SK-N-SH treated with all-trans-retinoic acid at 6 μM for 48 hours (cell line): ENCODE results near the gene MOGAT3.

Experiments
- ATAC-seq: fragments of 200-7000 bp; cut with Tn5 transposase; 3 replicates; pipeline ENCODE4 v1.9.1; 2020; ENCODE audit warnings: mild to moderate bottlenecking, moderate library complexity
- BACH2 ChIP-seq: fragments of 250-450 bp; sonication (Bioruptor Pico); IDR thresholded peaks from 2 replicates; pipeline ENCODE4 v1.9.0; 2021; ENCODE audit warnings: mild to moderate bottlenecking, borderline replicate concordance
- CREB5 ChIP-seq: fragments of 250-450 bp; sonication (Bioruptor Pico); IDR thresholded peaks from 2 replicates; pipeline ENCODE4 v1.5.1; 2020; ENCODE audit warnings: low read depth, mild to moderate bottlenecking, moderate library complexity
- CSDC2 ChIP-seq: fragments of 250-450 bp; sonication (Bioruptor Pico); IDR thresholded peaks from 2 replicates; pipeline ENCODE4 v1.5.0; 2020; ENCODE audit warnings: mild to moderate bottlenecking, moderate library complexity
- CSRNP3 ChIP-seq: fragments of 250-450 bp; sonication (Bioruptor Pico); IDR thresholded peaks from 2 replicates; pipeline ENCODE4 v1.5.1; 2021; ENCODE audit warnings: mild to moderate bottlenecking, moderate library complexity
- GLIS3 ChIP-seq: fragments of 250-450 bp; sonication (Bioruptor Pico); IDR thresholded peaks from 2 replicates; pipeline ENCODE4 v1.5.0; 2020; ENCODE audit warnings: mild to moderate bottlenecking, moderate library complexity
- OSR1 ChIP-seq: fragments of 250-450 bp; sonication (Bioruptor Pico); IDR thresholded peaks from 2 replicates; pipeline ENCODE4 v1.8.0; 2022; ENCODE audit warnings: moderate library complexity, mild to moderate bottlenecking, inconsistent platforms
- PATZ1 ChIP-seq: fragments of 250-450 bp; sonication (Bioruptor Pico); IDR thresholded peaks from 2 replicates; pipeline ENCODE4 v1.8.0; 2020; ENCODE audit warnings: mild to moderate bottlenecking, moderate library complexity, borderline replicate concordance
- POU6F1 ChIP-seq: fragments of 250-450 bp; sonication (Bioruptor Pico); IDR thresholded peaks from 2 replicates; pipeline ENCODE4 v1.8.0; 2021; ENCODE audit warnings: low read depth, mild to moderate bottlenecking, moderate library complexity, borderline replicate concordance
- PPARA ChIP-seq: fragments of 250-450 bp; sonication (Bioruptor Pico); IDR thresholded peaks from 2 replicates; pipeline ENCODE4 v1.5.0; 2020; ENCODE audit warnings: mild to moderate bottlenecking, borderline replicate concordance
- RARB ChIP-seq: fragments of 250-450 bp; sonication (Bioruptor Pico); IDR thresholded peaks from 2 replicates; pipeline ENCODE4 v1.8.0; 2021; ENCODE audit warnings: mild to moderate bottlenecking, moderate library complexity
- SNAI2 ChIP-seq: fragments of 250-450 bp; sonication (Bioruptor Pico); IDR thresholded peaks from 2 replicates; pipeline ENCODE4 v1.5.0; 2020; ENCODE audit warnings: mild to moderate bottlenecking, moderate library complexity
- TCF4 ChIP-seq: fragments of 250-450 bp; sonication (Bioruptor Pico); IDR thresholded peaks from 2 replicates; pipeline ENCODE4 v1.8.0; 2021; ENCODE audit warnings: mild to moderate bottlenecking, moderate library complexity, borderline replicate concordance
- TOX ChIP-seq: fragments of 250-450 bp; sonication (Bioruptor Pico); IDR thresholded peaks from 2 replicates; pipeline ENCODE4 v1.8.0; 2021; ENCODE audit warnings: mild to moderate bottlenecking, moderate library complexity, borderline replicate concordance
- TSHZ2 ChIP-seq: fragments of 250-450 bp; sonication (Bioruptor Pico); IDR thresholded peaks from 2 replicates; pipeline ENCODE4 v1.5.0; 2020; ENCODE audit warnings: mild to moderate bottlenecking, moderate library complexity
- ZC3H10 ChIP-seq: fragments of 250-450 bp; sonication (Bioruptor Pico); IDR thresholded peaks from 2 replicates; pipeline ENCODE4 v1.5.1; 2021; ENCODE audit warnings: mild to moderate bottlenecking, moderate library complexity
- ZFP3 ChIP-seq: fragments of 250-450 bp; sonication (Bioruptor Pico); IDR thresholded peaks from 2 replicates; pipeline ENCODE4 v1.5.0; 2020; ENCODE audit warnings: mild to moderate bottlenecking, moderate library complexity
- ZFP30 ChIP-seq: fragments of 450-650 bp; formaldehyde crosslinking; IDR thresholded peaks from 2 replicates; pipeline ENCODE4 v1.5.0; 2022; ENCODE audit warnings: mild to moderate bottlenecking, moderate library complexity
- ZNF565 ChIP-seq: fragments of 450-650 bp; formaldehyde crosslinking; conservative IDR thresholded peaks from 2 replicates; pipeline ENCODE4 v1.5.0; 2020; ENCODE audit warnings: low read depth, mild to moderate bottlenecking, moderate library complexity
- ZNF70 ChIP-seq: fragments of 450-650 bp; formaldehyde crosslinking; IDR thresholded peaks from 2 replicates; pipeline ENCODE4 v1.5.0; 2020; ENCODE audit warnings: mild to moderate bottlenecking, moderate library complexity
- ZNF8 ChIP-seq: fragments of 450-650 bp; formaldehyde crosslinking; IDR thresholded peaks from 2 replicates; pipeline ENCODE4 v1.5.0; 2020; ENCODE audit warnings: mild to moderate bottlenecking, moderate library complexity

MOGAT3 gene

GRCh38 chr7:101244375-101245146 is 43.7 kb upstream of the MOGAT3 start, which contains the start of gene FIS1 (continued):
- TF ChIP-seq CREB5 (CRISPR knock-in tag): 0 out of 2 replicates have a peak, but pooled peaks have one; percentile 12
- TF ChIP-seq, all 23 proteins: peak for 5

- peak; percentile 1 for ATAC-seq
- no peak for TF ChIP-seq ZFP30 (CRISPR knock-in tag)
- 0 out of 2 replicates have a peak, but pooled peaks have one; percentile 14 for TF ChIP-seq ZNF70
- TF ChIP-seq RARB (CRISPR knock-in tag): no peak
- TF ChIP-seq BACH2: no peak
- no peak for TF ChIP-seq POU6F1 (CRISPR knock-in tag)
- TF ChIP-seq ZNF565 (CRISPR knock-in tag): no peak
- TF ChIP-seq TSHZ2: no peak
- peak; percentile 97; the same call in 1 of the 2 replicates for TF ChIP-seq PATZ1 (CRISPR knock-in tag)
- TF ChIP-seq ZNF8 (CRISPR knock-in tag): no peak
- TF ChIP-seq, all 23 proteins: peak for 2
Observed at GRCh38 chr7:101243646-101244374, 43.0 kb upstream of the MOGAT3 start.

GRCh38 chr7:101241443-101242349 is 40.9 kb upstream of the MOGAT3 start:
- TF ChIP-seq ZFP30 (CRISPR knock-in tag) (no peak), ZNF8 (CRISPR knock-in tag) (no peak), ZC3H10 (CRISPR knock-in tag) (no peak), CSDC2 (no peak), OSR1 (CRISPR knock-in tag) (no peak), ZFP3 (CRISPR knock-in tag) (no peak), PPARA (CRISPR knock-in tag) (no peak), ZNF70 (no peak), CSRNP3 (no peak), SNAI2 (CRISPR knock-in tag) (no peak), TOX (no peak), RARB (CRISPR knock-in tag) (no peak), ZNF565 (CRISPR knock-in tag) (no peak), GLIS3 (CRISPR knock-in tag) (no peak), TCF4 (CRISPR knock-in tag) (no peak)
- no peak for ATAC-seq
